ENCODE results near the gene STARD5.

Gene STARD5

DNA sequence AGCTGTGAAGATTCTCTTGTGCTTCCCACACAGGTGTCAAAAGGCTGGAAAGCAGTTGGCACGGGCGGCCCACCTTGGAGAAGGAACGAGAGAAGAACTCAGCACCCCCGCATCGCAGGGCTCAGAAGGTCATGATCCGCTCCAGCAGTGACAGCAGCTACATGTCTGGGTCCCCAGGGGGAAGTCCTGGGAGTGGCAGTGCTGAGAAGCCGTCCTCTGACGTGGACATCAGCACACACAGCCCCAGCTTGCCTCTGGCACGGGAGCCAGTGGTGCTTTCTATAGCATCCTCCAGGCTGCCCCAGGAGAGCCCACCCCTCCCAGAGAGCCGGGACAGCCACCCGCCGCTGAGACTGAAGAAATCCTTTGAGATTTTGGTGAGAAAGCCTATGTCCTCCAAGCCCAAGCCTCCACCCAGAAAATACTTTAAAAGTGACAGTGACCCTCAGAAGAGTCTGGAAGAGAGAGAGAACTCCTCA, 31.4 kb downstream of the STARD5 start:
- no peak for DNase-seq (ENCODE audit: low spot score)

DNA sequence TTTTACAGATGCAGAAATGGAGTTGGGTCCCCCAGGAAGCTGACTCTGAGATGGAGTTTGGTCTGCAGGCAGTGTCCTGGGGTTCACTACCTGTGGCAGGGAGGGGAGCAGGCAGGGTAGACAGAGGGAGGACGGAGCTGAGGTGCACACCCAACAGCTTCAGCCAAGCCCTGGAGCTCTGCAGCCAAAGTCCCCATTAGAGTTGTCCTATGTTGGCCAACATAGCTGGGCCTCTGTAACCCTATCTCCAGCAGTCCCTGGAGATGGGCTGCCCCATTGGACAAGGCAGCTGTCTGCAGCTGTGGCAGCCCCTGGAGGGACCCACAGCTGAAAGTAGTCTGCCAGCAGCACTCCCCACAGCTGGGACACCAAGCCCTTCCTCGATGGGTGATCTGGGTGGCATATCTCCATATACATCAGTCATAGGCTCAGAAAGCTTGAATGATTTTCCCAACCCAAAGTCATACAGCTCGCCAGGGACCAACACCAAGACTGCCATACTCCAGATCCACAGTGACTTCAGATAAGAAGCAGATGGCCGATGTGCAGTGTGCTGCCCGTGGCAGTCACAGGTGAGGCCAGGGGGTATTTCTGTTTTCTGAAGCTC, 31.9 kb downstream of the STARD5 start:
- DNase-seq (ENCODE audit: low spot score): no peak

- no peak for DNase-seq (ENCODE audit: low spot score)
Observed at GRCh38 chr15:81289910-81290309, 34.0 kb downstream of the STARD5 start.

DNA sequence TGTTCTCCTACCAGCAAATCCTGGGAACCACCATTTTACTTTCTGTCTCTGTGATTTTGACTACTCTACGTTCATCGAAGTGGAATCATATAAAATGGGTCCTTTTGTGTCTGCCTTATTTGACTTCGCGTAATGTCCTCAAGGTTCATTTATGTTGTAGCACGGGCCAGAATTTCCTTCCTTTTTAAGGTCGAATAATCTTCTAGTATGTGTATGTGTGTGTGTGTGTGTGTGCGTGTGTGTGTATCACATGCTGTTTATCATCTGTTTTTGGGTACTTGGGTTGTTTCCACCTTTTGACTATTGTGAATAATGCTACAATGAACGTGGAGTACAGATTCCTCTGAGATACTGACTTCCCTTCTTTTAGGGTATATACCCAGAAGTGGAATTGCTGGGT, 35.3 kb downstream of the STARD5 start:
- no peak for DNase-seq (ENCODE audit: low spot score)

- no peak for DNase-seq (ENCODE audit: low spot score)
Observed at GRCh38 chr15:81288040-81288439, 35.9 kb downstream of the STARD5 start.

DNA sequence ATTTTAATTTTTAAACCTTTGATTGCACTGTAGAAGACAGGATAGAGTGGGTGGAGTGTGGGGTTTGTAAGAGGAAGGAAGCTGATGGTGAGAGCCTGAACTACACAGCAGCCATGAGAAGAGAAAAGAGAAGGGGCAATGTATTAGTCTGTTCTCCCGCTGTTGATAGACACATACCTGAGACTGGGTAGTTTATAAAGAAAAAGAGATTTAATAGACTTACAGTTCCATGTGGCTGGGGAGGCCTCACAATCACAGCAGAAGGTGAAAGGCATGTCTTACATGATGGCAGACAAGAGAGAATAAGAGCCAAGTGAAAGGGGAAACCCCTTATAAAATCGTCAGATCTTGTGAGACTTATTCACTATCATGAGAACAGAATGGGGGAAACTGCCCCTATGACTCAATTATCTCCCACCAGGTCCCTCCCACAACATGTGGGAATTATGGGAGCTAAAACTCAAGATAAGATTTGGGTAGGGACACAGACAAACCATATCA, 37.3 kb downstream of the STARD5 start:
- DNase-seq (ENCODE audit: low spot score): no peak

GRCh38 chr15:81285461-81285860, 38.5 kb downstream of the STARD5 start:
- DNase-seq (ENCODE audit: low spot score): no peak

GRCh38 chr15:81284256-81285031, 39.5 kb downstream of the STARD5 start:
- no peak for DNase-seq (ENCODE audit: low spot score)

GRCh38 chr15:81282911-81283310, 41.0 kb downstream of the STARD5 start:
- no peak for DNase-seq (ENCODE audit: low spot score)

DNA sequence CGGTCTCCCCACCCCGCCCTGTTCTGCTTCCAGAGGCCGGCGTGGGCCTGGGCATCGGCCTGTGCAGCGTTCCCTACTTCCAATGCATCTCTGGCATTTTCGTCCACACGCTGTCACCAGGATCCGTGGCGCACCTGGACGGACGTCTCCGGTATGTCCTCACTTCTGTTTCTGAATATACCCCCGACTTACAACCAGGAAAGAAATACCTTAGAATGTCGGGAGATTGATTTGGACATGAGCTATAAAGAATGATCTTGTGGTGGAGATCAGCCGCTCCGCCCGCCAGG, 41.4 kb downstream of the STARD5 start:
- DNase-seq (ENCODE audit: low spot score): no peak

DNA sequence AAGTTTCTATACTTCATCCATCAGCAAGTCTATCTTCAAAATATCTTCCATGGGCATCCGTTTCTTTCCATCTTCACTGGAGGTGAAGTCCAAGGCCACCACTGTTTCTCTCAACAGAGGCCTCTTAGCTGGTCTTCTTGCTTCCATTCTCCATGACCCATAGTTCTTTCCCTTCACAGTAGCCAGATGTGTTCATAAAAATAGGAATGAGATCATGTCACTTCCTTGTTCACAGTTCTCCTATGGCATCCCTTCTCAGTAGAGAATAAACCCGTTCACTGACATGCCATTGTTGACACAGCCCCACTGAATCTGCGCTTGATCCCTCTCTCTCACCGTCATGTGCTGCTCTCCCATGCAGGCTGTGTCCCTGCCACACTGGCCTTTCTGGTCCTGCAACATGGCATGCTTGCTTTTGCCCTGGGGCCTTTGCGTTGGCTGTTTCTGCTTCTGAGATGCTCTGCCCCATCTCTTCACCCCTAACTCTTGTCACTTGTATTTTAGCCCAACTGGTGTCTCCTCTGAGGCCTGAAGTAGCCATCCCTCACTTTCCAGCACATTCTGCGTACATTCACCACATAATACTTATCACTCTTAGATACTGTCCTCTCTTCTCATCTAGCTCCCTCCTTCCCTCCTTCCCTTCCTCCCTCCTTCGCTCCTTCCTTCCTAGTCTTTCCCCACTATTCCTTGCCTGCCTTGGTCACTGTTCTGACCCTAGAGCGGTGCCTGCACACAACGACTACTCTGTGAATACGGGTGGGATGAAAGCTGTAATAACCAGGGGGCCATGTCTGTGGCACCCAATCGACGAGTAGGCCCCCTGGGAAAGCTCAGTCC, 42.0 kb downstream of the STARD5 start:
- DNase-seq (ENCODE audit: low spot score): no peak

- DNase-seq (ENCODE audit: low spot score): no peak
Observed at GRCh38 chr15:81281456-81281735, 42.5 kb downstream of the STARD5 start.

- no peak for DNase-seq (ENCODE audit: low spot score)
Observed at GRCh38 chr15:81280696-81281455, 43.1 kb downstream of the STARD5 start.

- DNase-seq (ENCODE audit: low spot score): peak; percentile 37
Observed at GRCh38 chr15:81279621-81280485, 44.1 kb downstream of the STARD5 start.

GRCh38 chr15:81278306-81279029, 45.5 kb downstream of the STARD5 start:
- DNase-seq (ENCODE audit: low spot score): no peak

GRCh38 chr15:81277851-81278250, 46.1 kb downstream of the STARD5 start:
- no peak for DNase-seq (ENCODE audit: low spot score)

GRCh38 chr15:81276967-81277366, 47.0 kb downstream of the STARD5 start:
- no peak for DNase-seq (ENCODE audit: low spot score)

DNA sequence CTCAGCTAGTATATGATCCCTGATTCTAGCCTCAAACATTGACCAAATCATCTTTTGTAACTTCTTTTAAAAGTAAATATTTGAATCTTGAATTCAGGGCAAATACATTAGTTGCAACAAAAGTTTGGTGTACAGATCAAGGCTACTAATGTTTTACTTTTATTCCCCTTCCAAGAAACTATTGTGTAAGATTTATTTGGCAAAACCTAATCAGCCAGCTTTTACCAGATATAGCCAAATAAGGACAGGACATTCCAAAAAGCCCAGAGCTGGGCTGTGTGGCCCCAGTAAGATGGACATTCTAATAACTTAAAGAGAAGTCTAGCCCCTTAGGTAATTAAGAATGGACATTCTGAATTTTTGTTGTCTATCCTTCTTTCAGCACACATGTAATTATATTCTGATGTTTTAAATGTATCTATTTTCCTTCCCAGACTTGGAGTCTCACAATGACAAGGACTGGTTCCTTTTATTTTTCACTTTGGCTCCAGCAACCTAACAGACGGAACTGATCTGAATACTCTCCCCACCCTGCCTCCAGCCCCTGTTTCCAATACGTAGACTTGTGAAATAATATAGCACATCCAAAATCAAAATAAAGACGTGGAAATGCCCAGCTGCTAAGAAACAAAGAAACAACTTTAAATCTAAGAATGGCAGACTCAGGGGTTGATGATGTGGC, 48.1 kb downstream of the STARD5 start:
- DNase-seq (ENCODE audit: low spot score): no peak

GRCh38 chr15:81274931-81275707, 48.8 kb downstream of the STARD5 start:
- peak; percentile 58 for DNase-seq (ENCODE audit: low spot score)

Measured in kidney tubule cell (primary cell).